HG03439 (cell line): ENCODE results near the gene OR5B21.
A peak's percentile ranks its signal among the peaks of the same experiment; 100 is the strongest.

ENCODE experiments used
- ATAC-seq: cut with Tn5 transposase; IDR thresholded peaks from one replicate; pipeline ENCODE4 v1.9.1; 2021; ENCODE audit warnings: mild to moderate bottlenecking, moderate library complexity; ENCODE audit not compliant: unreplicated experiment

OR5B21 gene

DNA sequence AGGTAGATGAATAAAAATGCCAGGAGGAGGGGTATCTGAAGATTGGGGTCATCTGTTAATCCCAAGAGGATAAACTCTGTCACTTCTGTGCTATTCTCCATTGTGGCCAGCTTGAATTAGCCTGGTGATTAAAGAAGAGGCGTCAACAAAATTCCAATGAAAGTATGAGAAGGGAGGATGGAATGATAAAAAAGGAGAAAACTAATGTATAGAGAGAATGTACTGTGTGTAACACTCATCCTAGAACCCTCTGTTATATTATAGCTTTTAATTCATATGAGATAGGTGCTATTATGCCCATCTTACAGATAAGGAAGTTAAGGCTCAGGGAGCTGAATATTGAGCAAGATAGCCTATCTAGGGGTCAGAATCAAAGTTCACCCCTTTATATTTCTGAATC, at the start of gene OR5B21:
TSS of gene OR5B21 (minus strand) at position 101 of the 400 bp plus-strand sequence. CDS start at position 101, 0 bp downstream.
- no peak for ATAC-seq

DNA sequence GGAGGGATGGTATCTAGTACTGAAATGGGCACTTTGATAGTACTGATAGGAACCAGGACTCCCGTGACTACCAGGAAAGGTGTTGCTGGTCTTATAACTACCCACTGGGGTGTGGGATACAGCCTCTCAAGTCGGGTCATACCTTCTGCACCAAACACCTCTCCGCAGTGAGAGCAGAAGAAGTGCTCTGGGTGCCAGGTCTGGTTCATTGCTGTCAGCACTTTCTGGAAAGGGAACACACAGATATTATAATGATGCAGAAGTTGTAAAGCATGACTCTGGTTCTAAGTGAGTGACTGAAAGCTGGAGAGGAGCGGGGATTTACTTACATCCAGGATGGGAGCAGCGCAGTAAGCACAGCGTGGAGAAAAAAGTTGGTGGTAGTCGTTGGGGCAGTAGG, 41.7 kb upstream of the OR5B21 start:
- no peak for ATAC-seq

DNA sequence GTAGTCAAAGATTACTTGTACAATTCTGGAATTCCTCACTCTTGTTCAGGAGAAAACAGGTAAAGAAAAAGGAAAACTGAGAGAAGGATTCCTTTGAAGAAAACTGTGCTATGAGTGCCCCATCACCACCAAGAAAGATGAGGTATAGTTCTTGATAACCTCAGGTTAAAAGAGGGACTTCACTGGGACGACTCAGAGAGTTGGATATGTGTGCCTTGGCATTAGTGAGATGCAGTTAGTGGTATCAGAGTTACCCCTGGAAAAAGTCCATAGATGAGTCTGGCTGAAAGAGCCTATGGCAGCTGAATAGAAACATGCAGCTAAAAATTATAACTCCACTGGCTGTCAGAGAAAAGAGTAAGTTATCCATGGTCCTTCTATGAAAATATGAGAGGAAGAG, 38.9 kb upstream of the OR5B21 start:
- no peak for ATAC-seq

DNA sequence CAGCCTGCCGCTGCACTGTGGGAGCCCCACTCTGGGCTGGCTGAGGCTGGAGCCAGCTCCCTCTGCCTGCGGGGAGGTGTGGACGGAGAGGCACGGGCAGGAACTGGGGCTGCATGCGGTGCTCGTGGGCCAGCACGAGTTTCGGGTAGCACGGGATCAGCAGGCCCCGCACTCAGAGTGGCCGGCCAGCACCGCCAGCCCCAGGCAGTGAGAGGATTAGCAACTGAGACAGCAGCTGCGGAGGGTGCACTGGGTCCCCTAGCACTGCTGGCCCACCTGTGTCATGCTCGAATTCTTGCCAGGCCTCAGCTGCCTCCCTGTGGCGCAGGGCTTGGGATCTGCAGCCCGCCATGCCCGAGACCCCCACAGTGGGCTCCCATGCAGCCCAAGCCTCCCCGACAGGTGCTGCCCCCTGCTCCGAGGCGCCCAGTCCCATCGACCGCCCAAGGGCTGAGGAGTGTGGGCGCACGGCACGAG, 24.0 kb upstream of the OR5B21 start:
- ATAC-seq, result no peak

DNA sequence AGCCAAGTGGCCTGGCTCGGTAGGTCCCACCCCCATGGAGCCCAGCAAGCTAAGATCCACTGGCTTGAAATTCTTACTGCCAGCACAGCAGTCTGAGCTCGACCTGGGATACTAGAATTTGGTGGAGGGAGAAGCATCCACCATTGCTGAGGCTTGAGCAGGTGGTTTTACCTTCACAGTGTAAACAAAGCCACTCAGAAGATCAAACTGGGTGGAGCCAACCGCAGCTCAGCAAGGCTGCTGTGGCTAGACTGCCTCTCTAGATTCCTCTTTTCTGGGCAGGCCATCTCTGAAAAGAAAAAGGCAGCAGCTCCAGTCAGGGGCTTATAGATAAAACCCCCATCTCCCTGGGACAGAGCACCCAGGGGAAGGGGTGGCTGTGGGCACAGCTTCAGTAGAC, 22.3 kb upstream of the OR5B21 start:
- no peak for ATAC-seq

DNA sequence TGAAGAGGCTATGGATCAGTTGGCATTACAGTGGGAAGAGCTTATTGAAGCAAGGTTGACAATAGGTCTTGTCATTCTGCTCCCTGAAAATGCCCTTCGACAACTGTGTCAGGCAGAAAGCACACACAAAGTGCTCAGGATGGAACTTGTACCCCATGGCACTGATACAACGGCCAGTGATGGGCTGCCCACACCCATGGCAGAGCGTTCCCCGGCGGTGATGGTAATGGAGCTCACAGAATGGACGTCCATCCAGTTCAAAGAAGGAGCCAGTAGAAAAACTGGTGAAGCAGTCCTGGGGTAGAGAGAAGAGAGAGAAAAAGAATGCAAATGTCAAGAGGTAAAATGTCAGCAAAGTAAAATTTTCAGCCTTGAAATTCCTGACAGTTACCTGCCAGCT, 19.5 kb upstream of the OR5B21 start:
- ATAC-seq, result no peak

DNA sequence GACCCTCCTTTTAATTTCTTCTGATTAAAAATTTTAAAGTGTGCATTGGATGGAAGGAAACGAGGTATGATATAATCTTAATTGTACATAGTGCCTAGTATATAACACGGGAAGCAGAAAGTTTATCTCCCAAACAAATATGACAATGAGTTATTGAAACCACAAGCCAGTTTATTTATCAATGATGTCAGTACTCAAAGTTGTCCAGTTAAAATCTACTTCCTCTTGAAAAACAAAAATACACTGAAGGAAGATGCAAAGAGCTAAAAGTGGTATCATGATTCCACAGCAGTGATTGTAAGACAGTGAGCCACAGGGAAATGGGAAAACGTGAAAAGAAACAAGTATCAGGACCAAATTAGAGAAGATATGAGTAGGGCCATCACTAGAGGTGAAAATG, 18.8 kb upstream of the OR5B21 start:
- no peak for ATAC-seq

DNA sequence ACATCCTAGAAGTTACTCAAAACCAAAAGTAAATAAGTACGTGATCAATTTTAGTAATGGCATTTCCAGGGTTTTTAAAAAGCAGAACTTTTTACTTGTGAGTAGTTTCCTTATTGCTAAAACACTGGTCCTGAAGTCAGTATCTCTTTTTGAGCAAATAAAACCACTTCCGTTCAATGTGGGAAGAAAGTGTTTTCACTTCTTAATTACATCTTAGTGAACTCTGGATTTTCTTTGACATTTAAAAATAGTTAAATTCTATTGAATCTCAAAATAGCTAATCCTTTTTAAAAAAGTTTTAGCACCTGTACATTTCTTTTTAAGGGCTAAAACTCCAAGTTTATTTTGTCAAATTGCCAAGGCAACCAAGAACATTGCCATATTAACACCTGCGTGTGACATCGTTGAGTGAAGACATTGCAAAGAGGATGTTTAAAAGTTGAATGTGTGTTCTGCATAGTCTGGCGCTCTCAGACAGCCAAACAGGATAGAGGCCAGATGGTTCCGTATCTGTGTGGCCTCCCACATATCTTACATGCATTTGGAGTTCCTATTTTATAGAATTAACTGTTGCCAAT, 17.2 kb upstream of the OR5B21 start:
- ATAC-seq, result peak; percentile 82

DNA sequence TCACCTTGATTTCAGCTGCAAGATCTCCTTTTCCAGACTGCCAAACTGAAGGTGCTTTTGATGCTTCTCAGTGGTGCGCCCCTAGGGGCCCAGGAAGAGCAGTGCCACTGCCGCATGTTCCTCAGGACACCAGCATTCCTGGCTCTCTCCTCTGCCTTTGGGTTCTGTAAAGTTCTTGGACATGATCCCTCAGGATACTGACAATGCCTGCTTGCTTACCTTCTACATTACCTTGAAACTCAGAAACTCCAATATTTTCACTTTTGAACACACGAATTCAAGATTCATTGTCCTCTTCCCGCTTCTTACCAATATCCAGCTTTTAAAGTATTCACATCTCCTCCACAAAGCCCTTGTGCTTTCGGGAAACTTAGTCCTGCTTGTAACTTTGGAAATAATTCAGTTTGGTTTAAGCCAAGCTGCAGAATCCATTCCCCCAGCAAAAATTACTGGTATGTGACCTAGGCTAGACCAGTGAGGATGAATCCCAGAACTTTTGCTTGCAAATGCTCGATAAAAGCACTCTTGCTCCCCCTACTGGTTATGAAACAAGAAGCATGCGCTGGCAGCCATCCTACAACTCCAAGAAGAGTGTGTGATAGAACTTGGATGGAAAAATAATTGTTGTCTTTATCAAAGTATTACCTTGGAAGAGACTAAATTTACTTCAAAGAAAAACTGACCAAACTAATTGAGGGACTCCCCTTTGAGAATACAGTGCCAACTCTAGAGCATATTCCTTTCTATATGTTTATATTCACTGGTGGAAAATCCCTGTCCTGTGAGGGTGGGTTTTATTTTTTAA, 16.5 kb upstream of the OR5B21 start:
- peak; percentile 33 for ATAC-seq

DNA sequence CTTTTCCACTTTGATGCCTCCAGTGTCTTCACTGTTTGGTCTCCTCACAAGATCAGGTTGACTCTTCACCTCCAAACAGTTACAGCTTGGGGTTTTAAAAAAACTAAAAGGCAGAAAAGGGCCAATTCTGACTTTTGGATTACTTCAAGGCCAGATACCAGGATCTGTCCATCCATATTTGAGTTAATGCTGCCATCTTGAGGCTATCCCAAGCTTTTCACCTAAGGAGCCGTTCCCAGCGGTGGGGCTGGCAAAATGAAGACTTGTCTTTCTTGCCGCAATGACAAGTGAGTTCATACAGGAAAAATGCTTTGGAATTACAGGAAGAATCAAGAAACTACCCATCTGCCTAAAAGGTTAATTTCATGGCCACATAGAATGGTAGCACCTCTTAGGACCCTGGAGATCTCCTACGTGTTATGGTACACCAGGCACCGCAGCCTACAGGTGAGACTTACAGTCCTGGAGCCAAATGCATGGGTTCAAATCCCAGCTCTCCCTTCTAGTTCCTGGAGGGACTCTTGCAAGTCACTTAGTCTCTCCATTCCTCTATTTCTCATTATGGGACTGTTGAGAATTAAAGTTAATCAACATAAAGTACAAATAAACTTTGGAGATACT, 6.0 kb upstream of the OR5B21 start:
- ATAC-seq, result no peak

DNA sequence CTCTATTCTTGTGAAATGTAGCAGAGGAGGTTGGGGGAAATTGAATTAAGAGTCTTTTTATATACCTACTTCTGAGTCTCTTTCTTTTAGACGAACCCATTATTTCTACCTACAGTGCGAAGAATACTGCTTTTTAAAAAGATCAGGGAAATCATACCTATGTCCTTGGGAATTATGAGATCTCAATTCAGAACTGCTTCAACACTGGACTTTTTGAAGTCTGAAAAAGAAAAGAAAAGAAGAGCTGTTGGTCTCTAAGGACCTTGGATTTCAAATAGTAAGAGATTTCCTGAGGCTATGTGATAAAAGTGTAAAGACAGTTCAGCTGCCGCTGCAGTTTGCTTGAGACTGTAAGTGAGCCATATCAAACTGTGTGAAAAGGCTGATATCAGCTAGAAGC, 3.7 kb upstream of the OR5B21 start:
- ATAC-seq, result no peak

DNA sequence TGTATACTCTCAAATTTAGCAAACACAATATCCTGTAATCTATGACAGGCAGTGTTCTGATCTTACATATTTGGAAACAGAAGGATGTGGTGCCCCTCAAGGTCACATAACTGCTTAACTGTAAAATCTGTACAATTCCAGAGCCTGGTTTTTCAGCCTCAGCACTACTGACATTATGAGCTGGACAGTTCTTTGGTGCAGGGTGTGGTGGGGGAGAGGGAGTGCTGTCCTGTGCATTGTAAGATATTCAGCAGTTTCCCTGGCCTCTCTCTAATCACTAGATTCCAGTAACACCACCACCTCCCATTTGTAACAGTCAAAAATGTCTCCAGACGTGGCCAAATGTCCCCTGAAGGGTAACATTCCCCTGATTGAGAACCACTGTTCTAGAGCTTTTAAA, 1.8 kb upstream of the OR5B21 start:
- ATAC-seq, result no peak

DNA sequence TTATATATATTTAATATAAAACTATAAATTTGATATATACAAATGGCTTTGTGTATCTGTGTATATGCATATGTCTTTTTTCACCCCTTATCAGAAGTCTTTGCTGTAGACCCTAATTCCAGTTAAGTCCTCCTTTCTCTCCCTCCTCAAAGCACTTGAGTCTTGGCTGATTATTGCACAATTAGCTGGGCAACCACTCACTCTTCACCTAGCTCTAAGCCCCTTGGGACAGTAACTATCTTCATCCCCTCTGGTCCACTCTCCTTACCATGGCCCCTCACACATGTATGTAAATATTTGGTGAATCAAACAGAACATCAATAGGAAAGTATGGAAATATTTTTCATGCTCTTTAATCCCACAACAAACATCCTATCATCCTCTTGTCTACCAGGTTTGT, 909 bp upstream of the OR5B21 start:
- no peak for ATAC-seq

DNA sequence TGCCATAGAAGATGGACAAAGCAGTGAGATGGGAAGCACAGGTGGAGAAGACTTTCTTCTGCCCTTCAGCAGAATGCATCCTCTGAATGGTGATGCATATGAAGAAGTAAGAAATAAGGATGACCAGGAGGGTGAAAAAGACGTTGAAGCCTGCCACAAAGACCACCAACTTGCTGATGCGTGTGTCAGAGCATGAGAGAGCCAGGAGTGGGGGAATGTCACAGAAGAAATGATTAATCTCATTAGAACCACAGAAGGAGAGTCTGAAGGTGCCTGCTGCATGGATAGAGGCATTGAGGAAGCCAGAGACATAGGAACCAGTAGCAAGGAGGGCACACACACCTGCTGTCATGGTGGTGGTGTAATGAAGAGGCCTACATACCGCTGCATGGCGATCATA, 550 bp downstream of the OR5B21 start:
- ATAC-seq, result no peak

DNA sequence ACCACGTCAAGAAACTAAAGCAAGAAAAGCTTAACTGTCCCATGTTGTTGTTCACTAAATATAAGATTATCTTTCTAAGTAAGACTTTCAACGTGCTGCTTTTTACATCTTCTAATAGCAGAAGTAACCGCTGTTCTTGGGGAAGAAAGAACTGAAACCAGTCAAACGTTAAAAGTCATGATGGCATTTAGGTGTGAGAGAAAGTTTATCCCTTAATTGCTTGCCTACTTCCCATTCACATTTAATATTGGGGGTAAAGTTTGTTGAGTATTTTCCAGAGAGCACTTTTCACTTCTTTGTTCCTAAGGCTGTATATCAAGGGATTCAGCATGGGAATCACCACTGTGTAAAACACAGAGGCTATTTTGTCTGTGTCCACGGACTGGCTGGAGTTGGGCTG, 970 bp downstream of the OR5B21 start:
- no peak for ATAC-seq

DNA sequence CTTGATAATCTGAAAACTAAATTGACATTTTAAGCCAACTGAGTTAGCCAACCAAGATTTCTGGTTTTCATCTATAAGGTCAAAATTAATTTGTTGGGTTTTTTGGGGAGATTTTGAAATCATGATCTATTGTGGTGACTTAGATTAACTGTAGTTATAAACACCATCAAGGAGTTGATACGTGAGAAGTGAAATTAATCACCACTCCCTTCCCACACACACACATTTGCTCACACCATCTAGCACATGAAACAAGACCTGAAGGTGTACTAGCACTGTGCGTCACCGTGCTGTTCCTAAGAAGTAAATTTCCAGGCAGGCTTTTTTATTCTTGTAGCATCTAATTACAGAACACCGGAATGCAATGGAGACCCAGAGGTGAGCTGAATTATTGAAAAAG, 2.1 kb downstream of the OR5B21 start:
- ATAC-seq, result no peak

DNA sequence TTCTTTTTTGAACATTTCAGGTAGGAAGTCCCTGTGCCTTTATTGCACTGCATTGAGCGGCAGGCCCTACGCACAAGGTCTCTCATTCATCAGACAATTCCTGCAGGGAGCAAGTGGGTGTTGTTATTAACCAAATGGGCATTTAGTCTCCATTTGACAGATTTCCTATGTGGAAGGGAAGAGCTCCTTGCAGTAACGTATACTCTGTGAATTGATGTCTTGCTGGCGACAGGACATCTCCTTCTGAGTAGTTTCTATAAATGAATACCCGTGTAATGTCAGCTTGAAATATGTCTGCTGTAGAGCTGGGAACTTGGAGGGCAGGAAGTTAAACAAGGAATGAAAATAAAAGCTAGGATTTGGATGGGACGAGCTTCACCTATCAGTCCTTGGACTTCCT, 3.7 kb downstream of the OR5B21 start:
- ATAC-seq, result no peak

DNA sequence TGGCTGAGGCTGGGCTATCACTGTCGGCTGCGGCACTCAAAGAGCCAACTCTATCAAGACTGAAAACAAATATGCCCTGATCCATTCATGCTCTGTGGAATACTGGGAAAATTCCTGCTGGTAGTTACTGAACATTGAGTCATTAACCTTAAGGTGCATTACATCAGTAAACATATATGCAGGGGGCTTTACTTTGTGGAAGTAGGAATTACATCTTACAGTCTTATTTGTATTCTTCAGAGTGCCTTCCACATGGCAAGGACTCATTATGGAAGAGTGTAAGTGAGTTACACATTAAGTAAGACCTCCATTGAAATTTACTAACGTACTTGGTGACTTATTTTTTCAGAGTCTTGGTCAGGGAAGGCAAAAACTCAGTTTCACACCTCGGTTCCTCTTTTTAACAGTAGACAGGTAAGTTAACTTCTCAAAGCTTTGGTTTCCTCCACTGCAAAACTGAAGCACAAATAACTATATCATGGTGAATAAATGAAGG, 4.5 kb downstream of the OR5B21 start:
- peak; percentile 88 for ATAC-seq

DNA sequence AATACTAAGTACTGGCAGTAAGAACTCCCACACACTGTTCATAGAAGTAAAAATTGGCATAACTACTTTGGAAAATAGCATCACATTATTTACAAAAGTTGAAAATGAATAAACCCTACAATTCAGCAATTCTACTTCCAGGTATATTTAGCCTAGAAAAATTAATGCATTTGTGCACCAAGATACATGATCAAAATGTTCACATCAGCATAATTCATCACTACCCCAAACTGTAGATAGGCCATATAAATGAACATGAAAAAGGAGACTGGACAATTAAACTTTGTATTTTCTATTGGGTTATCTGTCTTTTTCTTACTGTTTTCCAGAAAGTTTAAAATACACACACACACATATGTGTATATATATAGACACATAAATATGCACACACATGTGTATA, 5.9 kb downstream of the OR5B21 start:
- no peak for ATAC-seq

DNA sequence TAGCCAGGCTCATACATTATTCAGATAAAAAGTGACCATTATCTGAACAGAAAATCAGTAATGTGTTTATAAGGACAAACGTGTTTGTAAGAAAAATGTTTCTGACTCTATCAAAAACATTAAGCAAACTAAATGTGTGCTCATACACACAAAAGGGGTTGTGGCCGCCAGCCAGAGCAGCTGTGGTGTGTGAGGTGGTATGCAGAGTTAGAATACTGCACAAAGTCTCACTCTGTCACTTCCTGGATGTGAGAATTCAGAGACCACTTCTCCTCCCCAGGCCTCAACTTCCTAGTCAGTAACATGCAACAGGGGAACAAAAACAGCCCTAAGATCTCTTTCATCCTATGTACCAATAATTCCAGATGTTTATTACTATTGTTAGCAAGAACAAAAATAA, 9.4 kb downstream of the OR5B21 start:
- no peak for ATAC-seq

DNA sequence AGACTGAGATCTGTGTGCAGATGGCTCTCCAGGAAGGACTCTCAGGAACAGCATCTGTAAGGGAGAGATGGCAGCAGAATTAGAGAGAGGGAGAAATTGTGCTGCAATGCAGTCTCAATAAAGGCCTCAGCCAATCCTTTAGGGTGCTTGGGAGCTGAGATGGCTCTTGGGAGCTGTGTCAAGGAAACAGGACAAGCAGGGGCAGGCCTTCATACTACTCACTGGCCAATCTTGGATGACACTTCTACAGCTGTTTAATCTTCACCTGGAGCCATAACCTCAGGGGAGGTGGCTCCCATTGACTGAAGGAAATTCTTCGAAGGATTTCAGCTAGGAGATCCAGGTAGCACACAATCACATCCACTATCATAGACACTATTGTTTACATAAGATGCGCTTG, 10.0 kb downstream of the OR5B21 start:
- ATAC-seq, result no peak

DNA sequence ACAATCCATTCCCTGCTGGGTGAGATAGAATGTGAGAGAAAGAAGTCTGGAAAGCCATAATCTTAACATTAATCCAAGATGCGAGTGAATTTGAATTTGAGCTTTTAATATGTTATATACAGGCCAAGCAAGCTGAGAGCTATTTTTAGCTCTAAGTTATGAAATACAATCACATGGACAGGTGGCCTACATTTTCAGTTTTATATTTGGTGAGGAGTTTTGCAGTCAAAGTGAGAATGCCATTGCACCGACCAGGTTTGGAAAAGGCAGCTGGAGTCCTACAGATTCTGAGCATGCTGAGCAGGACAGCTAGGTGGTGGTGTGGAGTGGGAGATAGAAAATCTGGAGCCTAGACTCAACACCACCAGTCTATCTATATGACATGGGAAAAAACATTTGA, 12.0 kb downstream of the OR5B21 start:
- no peak for ATAC-seq
